ENCODE results near the gene SIGMAR1.

DNA sequence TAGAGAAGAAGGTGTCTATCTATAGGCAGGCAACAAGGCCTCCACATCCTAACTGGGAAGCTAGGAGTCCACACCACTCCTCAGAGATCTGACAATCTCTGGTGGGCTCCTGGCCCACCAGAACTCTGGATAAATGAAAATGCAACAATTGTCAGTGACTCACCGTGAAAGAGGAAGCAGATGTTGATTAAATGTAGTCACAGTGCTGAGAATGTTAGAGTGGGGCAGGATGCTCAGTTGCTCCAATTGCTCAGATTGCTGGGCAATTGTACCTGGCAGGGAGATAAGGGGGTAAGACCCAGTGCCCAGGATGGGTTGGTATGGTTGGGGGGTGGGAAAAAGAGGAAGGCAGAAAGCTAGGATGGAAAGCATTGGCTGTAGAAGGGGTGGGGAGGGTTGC, 49.1 kb upstream of the SIGMAR1 start:
- TF ChIP-seq, protein P1, sequence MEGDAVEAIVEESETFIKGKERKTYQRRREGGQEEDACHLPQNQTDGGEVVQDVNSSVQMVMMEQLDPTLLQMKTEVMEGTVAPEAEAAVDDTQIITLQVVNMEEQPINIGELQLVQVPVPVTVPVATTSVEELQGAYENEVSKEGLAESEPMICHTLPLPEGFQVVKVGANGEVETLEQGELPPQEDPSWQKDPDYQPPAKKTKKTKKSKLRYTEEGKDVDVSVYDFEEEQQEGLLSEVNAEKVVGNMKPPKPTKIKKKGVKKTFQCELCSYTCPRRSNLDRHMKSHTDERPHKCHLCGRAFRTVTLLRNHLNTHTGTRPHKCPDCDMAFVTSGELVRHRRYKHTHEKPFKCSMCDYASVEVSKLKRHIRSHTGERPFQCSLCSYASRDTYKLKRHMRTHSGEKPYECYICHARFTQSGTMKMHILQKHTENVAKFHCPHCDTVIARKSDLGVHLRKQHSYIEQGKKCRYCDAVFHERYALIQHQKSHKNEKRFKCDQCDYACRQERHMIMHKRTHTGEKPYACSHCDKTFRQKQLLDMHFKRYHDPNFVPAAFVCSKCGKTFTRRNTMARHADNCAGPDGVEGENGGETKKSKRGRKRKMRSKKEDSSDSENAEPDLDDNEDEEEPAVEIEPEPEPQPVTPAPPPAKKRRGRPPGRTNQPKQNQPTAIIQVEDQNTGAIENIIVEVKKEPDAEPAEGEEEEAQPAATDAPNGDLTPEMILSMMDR (IDR thresholded peaks at IDR 0.05) = no peak
- TF ChIP-seq POLR2A (IDR thresholded peaks at IDR 0.05) = no peak
